GM11168 (cell line): ENCODE data around the gene SETD3.

Experiments
- in situ Hi-C: fragments of 300-500 bp; cut with MboI; formaldehyde crosslinking; loops from one replicate; pipeline ENCODE4 v1.12.0; 2022; ENCODE audit warnings: low sequenced_read_pairs; ENCODE audit not compliant: unreplicated experiment

SETD3 gene

GRCh38 chr14:99350751-99351150 lies 129.9 kb downstream of the SETD3 start:
- in situ Hi-C loops: no loop called here

GRCh38 chr14:99349721-99350495 lies 130.8 kb downstream of the SETD3 start:
- in situ Hi-C loops: loop anchor here (5.0 kb wide), 1 partner anchor 82 kb away; no protein-coding TSS in a partner anchor

- in situ Hi-C loops: loop anchor here (5.0 kb wide), 1 partner anchor 83 kb away; no protein-coding TSS in a partner anchor
Observed at GRCh38 chr14:99348816-99349614, 131.6 kb downstream of the SETD3 start.

- in situ Hi-C loops: loop anchor here (5.0 kb wide), 1 partner anchor 84 kb away; no protein-coding TSS in a partner anchor
Observed at GRCh38 chr14:99348231-99348630, 132.4 kb downstream of the SETD3 start.
